Stimulated activated CD8-positive, alpha-beta memory T cell treated with anti-CD3 and anti-CD28 coated beads, Interleukin-2, amount 100 ng/mL, for 1 hour (primary cell): Measurements from ENCODE around the gene CXCL13.
"Not testable (repeated sequence)": the region's sequence is repeated elsewhere in the genome, so short reads cannot be mapped to it uniquely, and the experiment has no call there.

Experiments
- DNase-seq, 2 donors: peaks; one replicate each; pipeline ENCODE4 v3.0.0-alpha.2; 2020; ENCODE audit warnings: low read depth in 2 of 2

CXCL13 gene

GRCh38 chr4:77605210-77605902 is at the start of gene CXCL13:
Gene CXCL13 (plus strand): TSS chr4:77605820. CDS start chr4:77605866, 46 bp downstream.
- no peak for DNase-seq

GRCh38 chr4:77560170-77560569 is 45.5 kb upstream of the CXCL13 start:
- DNase-seq: no peak

GRCh38 chr4:77561720-77562119 is 43.9 kb upstream of the CXCL13 start:
- not testable (repeated sequence) for DNase-seq

- DNase-seq: no peak
Observed at GRCh38 chr4:77564231-77564630, 41.4 kb upstream of the CXCL13 start.

GRCh38 chr4:77566148-77566547 is 39.5 kb upstream of the CXCL13 start:
- no peak for DNase-seq

GRCh38 chr4:77567549-77567948 is 38.1 kb upstream of the CXCL13 start:
- no peak for DNase-seq

- DNase-seq: not testable (repeated sequence)
Observed at GRCh38 chr4:77570508-77571214, 35.0 kb upstream of the CXCL13 start.

- no peak for DNase-seq
Observed at GRCh38 chr4:77576351-77576750, 29.3 kb upstream of the CXCL13 start.

- DNase-seq: no peak
Observed at GRCh38 chr4:77578145-77578544, 27.5 kb upstream of the CXCL13 start.

GRCh38 chr4:77579406-77580076 is 26.1 kb upstream of the CXCL13 start:
- DNase-seq: no peak

GRCh38 chr4:77581724-77582123 is 23.9 kb upstream of the CXCL13 start:
- no peak for DNase-seq

- no peak for DNase-seq
Observed at GRCh38 chr4:77582156-77582555, 23.5 kb upstream of the CXCL13 start.

- DNase-seq: no peak
Observed at GRCh38 chr4:77582711-77583110, 22.9 kb upstream of the CXCL13 start.

GRCh38 chr4:77586951-77587383 is 18.7 kb upstream of the CXCL13 start:
- DNase-seq: peak; percentile 5 to 17

- DNase-seq: no peak
Observed at GRCh38 chr4:77590482-77590881, 15.1 kb upstream of the CXCL13 start.

- no peak for DNase-seq
Observed at GRCh38 chr4:77591532-77591931, 14.1 kb upstream of the CXCL13 start.

GRCh38 chr4:77593101-77593500 is 12.5 kb upstream of the CXCL13 start:
- DNase-seq: no peak

- DNase-seq: no peak
Observed at GRCh38 chr4:77593993-77594392, 11.6 kb upstream of the CXCL13 start.

GRCh38 chr4:77595364-77595973 is 10.2 kb upstream of the CXCL13 start:
- DNase-seq: no peak

- DNase-seq: no peak
Observed at GRCh38 chr4:77599378-77599777, 6.2 kb upstream of the CXCL13 start.

GRCh38 chr4:77600521-77601451 is 4.8 kb upstream of the CXCL13 start:
- no peak for DNase-seq
